ENCODE measurements around the gene STAT6. TPM values are rescaled to one million over a fixed set of nuclear protein-coding genes. Genes with fewer than 3 reads are reported as not detected.

The STAT6 gene
- total and polyA plus RNA-seq, 10 of the 15 experiments (the other 5 are each of a cell fraction or from before 2014, with no cell fraction given) = 14.2 to 176 (median 89.6) TPM

DNA sequence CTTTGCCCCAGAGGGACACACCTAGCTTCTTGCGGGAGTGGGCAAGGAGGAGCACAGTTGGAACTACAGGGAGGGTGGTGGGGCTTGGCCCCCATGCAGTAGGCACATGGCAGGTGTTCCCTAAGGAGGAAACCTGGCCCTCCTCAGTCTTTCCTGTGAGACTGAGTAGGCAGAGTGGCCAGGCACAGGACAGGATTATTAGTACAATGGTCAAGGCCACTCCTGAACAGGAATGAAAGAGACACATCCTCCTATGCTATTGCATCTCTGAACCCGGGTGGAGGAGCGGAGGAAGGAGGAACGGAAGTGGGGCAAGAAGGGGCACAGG, 62.1 kb downstream of the STAT6 start (continued):
- TF ChIP-seq ZBTB33 (IDR thresholded peaks at IDR 0.05) = no peak
- TF ChIP-seq WRNIP1 (IDR thresholded peaks at IDR 0.05; ENCODE audit: borderline replicate concordance, low read depth, low read length) = no peak
- TF ChIP-seq, protein P1, sequence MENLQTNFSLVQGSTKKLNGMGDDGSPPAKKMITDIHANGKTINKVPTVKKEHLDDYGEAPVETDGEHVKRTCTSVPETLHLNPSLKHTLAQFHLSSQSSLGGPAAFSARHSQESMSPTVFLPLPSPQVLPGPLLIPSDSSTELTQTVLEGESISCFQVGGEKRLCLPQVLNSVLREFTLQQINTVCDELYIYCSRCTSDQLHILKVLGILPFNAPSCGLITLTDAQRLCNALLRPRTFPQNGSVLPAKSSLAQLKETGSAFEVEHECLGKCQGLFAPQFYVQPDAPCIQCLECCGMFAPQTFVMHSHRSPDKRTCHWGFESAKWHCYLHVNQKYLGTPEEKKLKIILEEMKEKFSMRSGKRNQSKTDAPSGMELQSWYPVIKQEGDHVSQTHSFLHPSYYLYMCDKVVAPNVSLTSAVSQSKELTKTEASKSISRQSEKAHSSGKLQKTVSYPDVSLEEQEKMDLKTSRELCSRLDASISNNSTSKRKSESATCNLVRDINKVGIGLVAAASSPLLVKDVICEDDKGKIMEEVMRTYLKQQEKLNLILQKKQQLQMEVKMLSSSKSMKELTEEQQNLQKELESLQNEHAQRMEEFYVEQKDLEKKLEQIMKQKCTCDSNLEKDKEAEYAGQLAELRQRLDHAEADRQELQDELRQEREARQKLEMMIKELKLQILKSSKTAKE (IDR thresholded peaks at IDR 0.05; ENCODE audit: low read depth, poor library complexity, severe bottlenecking) = no peak
- TF ChIP-seq, protein P2, sequence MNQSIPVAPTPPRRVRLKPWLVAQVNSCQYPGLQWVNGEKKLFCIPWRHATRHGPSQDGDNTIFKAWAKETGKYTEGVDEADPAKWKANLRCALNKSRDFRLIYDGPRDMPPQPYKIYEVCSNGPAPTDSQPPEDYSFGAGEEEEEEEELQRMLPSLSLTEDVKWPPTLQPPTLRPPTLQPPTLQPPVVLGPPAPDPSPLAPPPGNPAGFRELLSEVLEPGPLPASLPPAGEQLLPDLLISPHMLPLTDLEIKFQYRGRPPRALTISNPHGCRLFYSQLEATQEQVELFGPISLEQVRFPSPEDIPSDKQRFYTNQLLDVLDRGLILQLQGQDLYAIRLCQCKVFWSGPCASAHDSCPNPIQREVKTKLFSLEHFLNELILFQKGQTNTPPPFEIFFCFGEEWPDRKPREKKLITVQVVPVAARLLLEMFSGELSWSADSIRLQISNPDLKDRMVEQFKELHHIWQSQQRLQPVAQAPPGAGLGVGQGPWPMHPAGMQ (IDR thresholded peaks at IDR 0.05; ENCODE audit: borderline replicate concordance) = no peak
- TF ChIP-seq SP1 (IDR thresholded peaks at IDR 0.05; ENCODE audit: low read depth, low read length) = no peak
- TF ChIP-seq IKZF1 (conservative IDR thresholded peaks at IDR 0.05) = no peak
- no peak for TF ChIP-seq NFYB (IDR thresholded peaks at IDR 0.05; ENCODE audit: insufficient read depth, low read depth, low read length)
- TF ChIP-seq SIN3A (IDR thresholded peaks at IDR 0.05; ENCODE audit: low read depth, low read length) = no peak
- no peak for TF ChIP-seq RUNX3 (IDR thresholded peaks at IDR 0.05; ENCODE audit: low read length)
- TF ChIP-seq, protein P3, sequence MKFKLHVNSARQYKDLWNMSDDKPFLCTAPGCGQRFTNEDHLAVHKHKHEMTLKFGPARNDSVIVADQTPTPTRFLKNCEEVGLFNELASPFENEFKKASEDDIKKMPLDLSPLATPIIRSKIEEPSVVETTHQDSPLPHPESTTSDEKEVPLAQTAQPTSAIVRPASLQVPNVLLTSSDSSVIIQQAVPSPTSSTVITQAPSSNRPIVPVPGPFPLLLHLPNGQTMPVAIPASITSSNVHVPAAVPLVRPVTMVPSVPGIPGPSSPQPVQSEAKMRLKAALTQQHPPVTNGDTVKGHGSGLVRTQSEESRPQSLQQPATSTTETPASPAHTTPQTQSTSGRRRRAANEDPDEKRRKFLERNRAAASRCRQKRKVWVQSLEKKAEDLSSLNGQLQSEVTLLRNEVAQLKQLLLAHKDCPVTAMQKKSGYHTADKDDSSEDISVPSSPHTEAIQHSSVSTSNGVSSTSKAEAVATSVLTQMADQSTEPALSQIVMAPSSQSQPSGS (IDR thresholded peaks at IDR 0.05; ENCODE audit: low read length) = no peak
- TF ChIP-seq NR2C2 (IDR thresholded peaks at IDR 0.05; ENCODE audit: borderline replicate concordance, control insufficient read depth, insufficient read length, low read depth) = no peak
- no peak for TF ChIP-seq GATAD2B (conservative IDR thresholded peaks at IDR 0.05; ENCODE audit: low read depth)
